ENCODE results near the gene MAPRE2.
A peak's percentile ranks its signal among the peaks of the same experiment; 100 is the strongest.

MAPRE2 gene

DNA sequence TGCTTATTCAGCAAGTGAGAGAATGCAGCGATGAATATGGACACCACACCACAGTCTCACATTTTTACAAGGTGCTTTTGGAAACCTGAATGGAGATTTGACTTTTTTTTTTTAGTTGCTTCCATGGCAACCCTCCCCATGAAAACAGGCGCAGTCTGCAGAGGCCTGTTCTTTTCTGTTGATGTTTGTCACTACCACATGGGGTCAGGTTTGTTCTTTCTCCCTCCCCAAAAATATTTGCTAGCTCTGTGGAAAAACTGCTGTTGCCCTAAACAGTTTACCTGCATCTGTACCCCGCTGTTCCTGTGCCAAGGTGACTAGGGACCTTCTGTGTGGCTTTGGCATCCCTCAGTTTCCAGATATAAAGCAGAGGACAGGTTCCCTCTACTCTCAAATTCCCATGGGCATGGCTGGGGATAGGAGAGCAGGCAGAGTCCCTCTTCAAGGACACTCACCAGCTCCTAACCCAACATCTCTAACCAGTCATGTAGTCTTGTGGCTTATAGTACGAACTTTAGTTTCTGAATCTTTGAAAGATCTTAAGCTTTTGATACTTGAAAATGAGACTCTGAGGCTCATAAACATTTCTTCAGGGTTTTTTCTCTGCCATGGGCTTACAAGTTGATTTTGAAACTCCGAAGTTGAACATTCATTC, 14.7 kb upstream of the MAPRE2 start:
- TF ChIP-seq, protein P1, sequence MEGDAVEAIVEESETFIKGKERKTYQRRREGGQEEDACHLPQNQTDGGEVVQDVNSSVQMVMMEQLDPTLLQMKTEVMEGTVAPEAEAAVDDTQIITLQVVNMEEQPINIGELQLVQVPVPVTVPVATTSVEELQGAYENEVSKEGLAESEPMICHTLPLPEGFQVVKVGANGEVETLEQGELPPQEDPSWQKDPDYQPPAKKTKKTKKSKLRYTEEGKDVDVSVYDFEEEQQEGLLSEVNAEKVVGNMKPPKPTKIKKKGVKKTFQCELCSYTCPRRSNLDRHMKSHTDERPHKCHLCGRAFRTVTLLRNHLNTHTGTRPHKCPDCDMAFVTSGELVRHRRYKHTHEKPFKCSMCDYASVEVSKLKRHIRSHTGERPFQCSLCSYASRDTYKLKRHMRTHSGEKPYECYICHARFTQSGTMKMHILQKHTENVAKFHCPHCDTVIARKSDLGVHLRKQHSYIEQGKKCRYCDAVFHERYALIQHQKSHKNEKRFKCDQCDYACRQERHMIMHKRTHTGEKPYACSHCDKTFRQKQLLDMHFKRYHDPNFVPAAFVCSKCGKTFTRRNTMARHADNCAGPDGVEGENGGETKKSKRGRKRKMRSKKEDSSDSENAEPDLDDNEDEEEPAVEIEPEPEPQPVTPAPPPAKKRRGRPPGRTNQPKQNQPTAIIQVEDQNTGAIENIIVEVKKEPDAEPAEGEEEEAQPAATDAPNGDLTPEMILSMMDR (IDR thresholded peaks at IDR 0.05) = peak; percentile 44

DNA sequence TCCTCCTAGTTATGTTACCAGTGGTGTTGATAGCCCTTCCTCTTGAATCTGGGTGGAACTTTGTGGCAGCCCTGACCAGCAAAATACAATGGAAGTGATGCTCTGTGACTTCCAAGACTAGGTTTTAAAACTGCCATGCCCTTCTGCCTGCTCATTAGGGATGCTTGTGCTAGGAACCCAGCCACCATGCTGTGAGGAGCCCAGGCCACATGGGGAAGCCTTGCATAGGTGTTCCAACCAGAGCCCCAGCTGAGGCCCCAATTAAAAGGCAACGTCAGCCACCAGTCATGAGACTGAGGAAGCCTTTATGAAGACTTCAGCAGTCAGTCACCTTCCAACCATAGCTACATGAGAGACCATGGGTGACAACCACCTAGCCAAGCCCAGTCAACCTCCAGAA, 14.0 kb upstream of the MAPRE2 start:
- TF ChIP-seq, protein P1 (IDR thresholded peaks at IDR 0.05) = no peak

DNA sequence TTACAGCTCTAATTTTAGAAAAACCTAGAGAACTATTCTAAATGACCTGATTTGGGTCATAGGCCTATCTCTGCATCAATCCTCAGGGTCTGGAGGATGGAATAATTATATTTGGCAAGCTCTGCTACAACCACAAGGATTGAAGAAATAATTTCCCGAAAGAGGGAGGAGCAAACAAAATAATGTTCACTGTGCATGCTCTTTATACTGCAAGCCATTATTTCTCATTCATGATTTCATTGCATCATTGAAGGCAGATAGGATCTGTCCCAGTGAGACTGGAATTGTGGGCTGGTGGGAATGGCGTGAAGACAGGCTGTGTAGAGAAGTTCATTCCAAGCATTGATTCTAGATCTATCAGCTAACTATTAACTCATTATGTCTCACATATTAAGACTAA, 12.7 kb upstream of the MAPRE2 start:
- TF ChIP-seq, protein P1 (IDR thresholded peaks at IDR 0.05) = no peak

DNA sequence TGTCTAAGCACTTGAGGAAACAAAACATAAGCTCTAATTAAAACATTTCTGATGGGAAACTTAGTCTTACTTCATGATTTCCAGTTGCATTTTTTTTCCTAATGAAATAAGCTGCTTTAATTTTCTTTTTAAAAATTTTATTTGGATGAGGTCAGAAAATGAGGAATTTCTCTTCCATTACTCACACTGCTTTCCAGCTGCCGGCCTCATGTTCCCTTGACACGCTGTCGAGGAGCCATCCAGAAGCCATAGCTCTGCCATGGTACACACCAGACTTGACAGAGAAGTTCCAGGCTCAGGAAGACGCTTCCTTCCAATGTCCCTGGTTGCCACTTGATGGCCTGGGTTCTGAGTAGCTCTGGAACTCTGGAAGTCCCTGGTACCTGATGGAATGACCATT, 12.1 kb upstream of the MAPRE2 start:
- TF ChIP-seq, protein P1 (IDR thresholded peaks at IDR 0.05) = no peak

DNA sequence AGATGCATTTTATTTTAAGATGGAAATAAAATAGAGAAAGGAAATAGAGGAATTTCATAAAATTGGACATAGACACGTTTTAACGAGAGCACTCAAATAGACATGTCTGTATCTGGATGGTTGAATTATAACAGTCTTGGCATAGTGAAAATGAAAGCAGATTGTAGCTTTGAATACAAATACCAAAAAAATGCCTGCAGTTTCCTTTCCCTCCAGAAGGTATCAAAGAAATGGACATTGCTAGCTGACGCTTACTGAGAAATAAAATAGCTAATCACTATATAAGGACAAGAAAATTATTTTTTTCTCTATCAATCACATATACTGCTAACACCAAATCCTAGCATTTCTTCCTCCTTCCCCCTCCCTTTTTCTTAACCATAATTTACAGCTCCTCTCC, 11.4 kb upstream of the MAPRE2 start:
- TF ChIP-seq, protein P1 (IDR thresholded peaks at IDR 0.05) = no peak

DNA sequence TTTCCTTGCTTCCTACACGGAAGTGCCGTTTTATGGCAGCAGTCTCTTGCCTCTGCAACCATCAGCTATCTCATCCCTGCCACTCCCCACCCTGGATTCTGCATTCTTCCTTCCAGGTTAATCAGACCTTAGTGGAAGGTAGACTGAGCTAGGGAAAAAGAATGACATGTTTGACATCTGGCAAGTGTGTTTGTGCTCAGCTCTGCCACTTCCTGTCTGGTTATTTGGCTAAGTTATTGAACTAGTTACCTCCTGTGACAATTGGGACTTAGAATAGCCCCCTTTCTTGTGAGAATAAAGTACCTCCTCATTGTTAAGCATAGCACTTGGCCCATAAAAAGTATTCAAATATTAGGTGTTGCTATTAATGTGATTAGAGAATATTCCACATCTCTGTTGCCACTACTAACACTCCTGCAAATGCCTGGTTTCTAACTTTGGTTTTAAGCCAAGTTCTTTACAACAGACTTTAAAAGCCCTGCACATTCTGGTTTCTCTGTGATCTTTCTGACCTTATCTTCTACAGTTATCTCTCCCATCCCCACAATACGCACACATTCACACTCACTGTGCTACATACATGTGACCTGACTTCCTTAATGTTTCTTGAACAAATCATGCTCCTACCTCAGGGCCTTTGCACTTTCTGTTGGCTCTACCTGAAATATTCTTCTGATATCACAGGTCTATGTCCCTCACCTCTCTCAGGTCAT, 10.8 kb upstream of the MAPRE2 start:
- TF ChIP-seq, protein P1 (IDR thresholded peaks at IDR 0.05) = no peak

DNA sequence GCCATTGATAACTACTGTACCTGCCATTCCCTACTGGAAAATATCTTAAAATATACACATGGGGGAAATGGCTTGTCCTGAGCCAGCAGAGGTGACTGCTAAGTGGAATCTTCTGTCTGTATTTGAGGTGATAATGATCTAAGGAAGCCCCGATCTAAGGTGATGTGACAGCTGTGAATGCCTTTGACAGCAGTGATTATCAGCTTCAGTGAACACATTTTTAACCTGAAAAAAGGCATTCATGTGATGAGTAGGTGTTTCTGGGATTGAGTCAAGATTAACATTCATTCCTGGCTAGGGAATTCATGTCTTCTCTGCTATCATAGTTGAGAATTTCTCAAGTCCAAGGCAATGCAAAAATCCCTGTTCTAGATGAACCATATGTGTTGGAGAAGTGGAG, 9.1 kb upstream of the MAPRE2 start:
- TF ChIP-seq, protein P1 (IDR thresholded peaks at IDR 0.05) = no peak
